OCI-LY3 (cell line): ENCODE data around the gene RALY.

ENCODE experiments used
- CTCF ChIP-seq: fragments of 200-600, 300-600 bp; sonication (generic); IDR thresholded peaks from 2 replicates; pipeline ENCODE4 v1.5.1; 2014; ENCODE audit warnings: antibody characterized with exemption, low read length, low read depth
- EZH2phosphoT487 ChIP-seq: fragments of 200-600 bp; shearing (Covaris generic); IDR thresholded peaks from 2 replicates; pipeline ENCODE4 v1.6.1; 2018; ENCODE audit warnings: antibody characterized with exemption, mixed run types, low read depth

- no peak for TF ChIP-seq EZH2phosphoT487
- TF ChIP-seq CTCF, result no peak
These were observed 134.1 kb downstream of the RALY start for GRCh38 chr20:34127792-34128191.
